HL-60 (cell line): ENCODE results near the gene KLF12.

Experiments
- DNase-seq, 2 experiments: peaks; one replicate each; pipeline ENCODE4 v3.0.0-alpha.2; 2010 to 2020; ENCODE audit warnings: low read depth in 1 of 2, low spot score in 1 of 2
- H3K27ac ChIP-seq: fragments of 250-450 bp; sonication (Bioruptor Pico); replicated peaks from 2 replicates; pipeline ENCODE4 v1.5.1; 2020; ENCODE audit warnings: mild to moderate bottlenecking, moderate library complexity
- H3K27me3 ChIP-seq: fragments of 250-450 bp; sonication (Bioruptor Pico); 2 replicates; pipeline ENCODE4 v1.5.1; 2021; ENCODE audit warnings: mild to moderate bottlenecking, moderate library complexity; ENCODE audit not compliant: insufficient read depth, poor library complexity, severe bottlenecking
- H3K4me3 ChIP-seq: replicated peaks from 2 replicates; pipeline ENCODE4 v1.5.1; 2011; ENCODE audit warnings: mild to moderate bottlenecking, control low read depth, low read length; ENCODE audit not compliant: insufficient read depth
- CTCF ChIP-seq: IDR thresholded peaks from one replicate; pipeline ENCODE4 v1.5.1; 2011; ENCODE audit warnings: low read length, control low read depth, inconsistent platforms; ENCODE audit not compliant: insufficient read depth
- GABPA ChIP-seq: IDR thresholded peaks from 2 replicates; pipeline ENCODE4 v1.6.1; 2012; ENCODE audit warnings: low read depth
- POLR2AphosphoS5 ChIP-seq: IDR thresholded peaks from 2 replicates; pipeline ENCODE4 v1.6.1; 2012; ENCODE audit warnings: low read depth
- REST ChIP-seq: IDR thresholded peaks from 2 replicates; pipeline ENCODE4 v1.6.1; 2012; ENCODE audit warnings: low read depth; ENCODE audit not compliant: insufficient replicate concordance
- SPI1 ChIP-seq: IDR thresholded peaks from 2 replicates; pipeline ENCODE4 v1.6.1; 2012; ENCODE audit warnings: low read depth, mild to moderate bottlenecking, borderline replicate concordance

The KLF12 gene

GRCh38 chr13:74118328-74118727 is 15.9 kb downstream of the KLF12 start:
- no peak overlapping the region for H3K27ac ChIP-seq
- TF ChIP-seq GABPA (no peak), REST (no peak), POLR2AphosphoS5 (no peak), SPI1 (no peak), CTCF (no peak)

GRCh38 chr13:74117207-74117705 is 16.9 kb downstream of the KLF12 start:
- Histone ChIP-seq H3K27me3 (no peaks in the 10 kb centered on the region), H3K27ac (no peak overlapping the region), H3K4me3 (no peak overlapping the region)
- no peak for TF ChIP-seq SPI1
- no peak for TF ChIP-seq REST
- TF ChIP-seq GABPA = no peak
- no peak for TF ChIP-seq POLR2AphosphoS5
- no peak for TF ChIP-seq CTCF
- DNase-seq = no peak

More at GRCh38 chr13:74118328-74118727, 15.9 kb downstream of the KLF12 start:
- H3K4me3 ChIP-seq = no peak overlapping the region
- DNase-seq = no peak
- H3K27me3 ChIP-seq = no peaks in the 10 kb centered on the region

- TF ChIP-seq REST (no peak), GABPA (no peak), POLR2AphosphoS5 (no peak), SPI1 (no peak), CTCF (no peak)
- DNase-seq = no peak
- H3K27me3 ChIP-seq = no peaks in the 10 kb centered on the region
- no peak overlapping the region for H3K4me3 ChIP-seq
- H3K27ac ChIP-seq = no peak overlapping the region
Observed at GRCh38 chr13:74115133-74115532, 19.1 kb downstream of the KLF12 start.
